HG03025 (cell line): ENCODE measurements around the gene STK36.
"Not testable (repeated sequence)": the region's sequence is repeated elsewhere in the genome, so short reads cannot be mapped to it uniquely, and the experiment has no call there.

ENCODE experiments used
- ATAC-seq: cut with Tn5 transposase; IDR thresholded peaks from one replicate; pipeline ENCODE4 v1.9.1; 2021; ENCODE audit warnings: mild to moderate bottlenecking, moderate library complexity; ENCODE audit not compliant: unreplicated experiment, low FRiP score

STK36 gene

DNA sequence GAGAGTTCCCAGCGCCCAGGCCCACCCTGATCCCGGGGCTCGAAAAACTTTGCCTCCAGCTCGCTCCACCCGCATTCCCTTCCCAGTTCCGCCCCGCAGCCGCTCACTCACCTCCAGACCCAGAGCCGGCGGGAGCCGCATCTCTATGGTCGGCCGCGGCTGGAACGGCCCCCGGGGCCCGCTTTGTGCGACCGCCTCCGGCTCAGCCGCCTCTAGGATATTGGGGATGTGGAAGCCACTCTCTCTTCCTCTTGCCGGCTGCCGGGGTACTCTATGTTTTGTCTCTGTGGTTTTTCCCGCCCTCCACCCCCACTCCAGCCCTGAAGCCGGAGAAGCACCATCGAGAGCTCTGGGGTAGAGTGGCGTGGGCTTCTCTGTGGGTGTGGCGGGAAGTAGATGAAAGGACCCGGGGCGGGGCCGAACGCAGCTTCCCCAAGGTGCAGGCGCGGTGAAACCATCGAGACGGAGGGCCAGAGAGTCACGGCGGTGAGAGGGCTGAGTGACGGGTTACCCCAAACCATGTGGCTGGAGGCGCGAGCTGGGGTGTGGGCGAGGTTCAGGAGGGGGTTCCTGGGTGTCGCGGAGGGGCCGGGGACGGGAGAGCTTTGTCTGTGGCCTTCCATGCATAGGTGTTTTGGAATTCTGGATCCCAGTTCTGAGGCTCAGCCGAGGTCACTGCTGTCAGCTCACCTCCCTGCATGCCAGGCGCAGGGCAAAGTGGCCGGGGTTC lies 12.5 kb upstream of the STK36 start, which contains the start of the genes BCS1L and ZNF142:
TSS of gene BCS1L (plus strand) at position 426 of the 730 bp plus-strand sequence. CDS start 1,305 bp downstream, outside the sequence.
TSS of gene ZNF142 (minus strand) at position 366 of the 730 bp plus-strand sequence. CDS start 3,194 bp downstream, outside the sequence.
- ATAC-seq: peak; percentile 85

GRCh38 chr2:218659988-218660358 lies 11.9 kb upstream of the STK36 start:
- ATAC-seq: no peak

DNA sequence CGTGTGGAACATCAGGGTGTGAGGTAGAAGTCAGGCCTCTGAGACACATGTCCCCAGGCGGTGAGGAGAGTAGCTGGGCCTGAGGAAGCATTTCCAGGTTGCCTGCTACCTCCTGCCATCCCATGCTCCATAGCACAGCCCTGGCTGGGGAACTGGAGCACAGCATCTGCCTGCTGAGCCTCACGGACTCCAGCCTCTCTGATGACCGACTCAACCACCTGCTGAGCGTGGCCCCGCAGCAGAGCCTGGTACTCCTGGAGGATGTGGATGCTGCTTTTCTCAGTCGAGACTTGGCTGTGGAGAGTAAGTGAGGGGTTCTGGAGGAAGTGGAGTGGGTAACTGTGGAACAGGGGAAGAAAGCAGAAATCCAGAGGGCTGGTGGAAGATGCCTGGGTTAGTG lies 9.5 kb upstream of the STK36 start:
- ATAC-seq: no peak

GRCh38 chr2:218662827-218663226 lies 9.1 kb upstream of the STK36 start:
- no peak for ATAC-seq

DNA sequence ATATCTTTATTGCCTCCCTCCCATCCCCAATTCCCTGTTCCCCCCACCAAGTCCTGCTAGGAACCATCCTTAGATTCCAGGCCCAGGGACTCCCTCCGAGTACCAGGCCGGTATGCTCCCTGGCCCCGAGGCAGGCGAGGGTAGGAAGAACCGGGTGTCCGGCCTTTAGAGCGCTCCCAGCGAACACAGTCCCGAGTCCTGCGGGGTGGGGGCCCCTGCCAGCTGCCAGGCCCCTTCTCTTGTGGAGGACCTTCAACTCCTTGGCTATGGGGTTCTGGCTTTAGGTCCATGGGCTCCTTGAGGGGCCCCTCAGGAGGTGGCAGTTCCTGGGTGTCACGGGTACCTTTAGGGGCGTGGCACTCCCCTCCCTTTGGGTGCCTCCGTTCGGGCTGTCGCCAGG lies 8.0 kb upstream of the STK36 start:
- ATAC-seq: no peak

DNA sequence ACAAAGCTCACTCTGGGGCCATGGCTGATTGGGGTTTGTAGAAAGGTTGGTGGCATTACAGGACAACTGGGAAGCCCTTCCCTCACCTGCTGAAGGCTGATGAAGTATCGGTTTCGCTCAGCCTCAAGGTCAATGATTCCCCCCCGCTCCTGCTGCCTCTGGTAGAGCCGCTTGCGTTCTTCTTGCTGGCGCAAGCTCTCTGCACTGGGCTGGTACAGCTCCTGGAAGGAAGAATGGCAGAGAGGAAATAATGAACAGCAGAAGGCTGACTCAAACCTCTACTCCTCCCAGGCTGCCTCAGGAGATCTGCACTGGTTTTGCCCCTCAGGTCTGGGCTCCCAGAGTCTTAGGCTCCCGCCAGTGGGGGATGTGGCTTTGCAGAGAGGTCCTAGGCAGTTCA lies 7.2 kb upstream of the STK36 start:
- no peak for ATAC-seq

DNA sequence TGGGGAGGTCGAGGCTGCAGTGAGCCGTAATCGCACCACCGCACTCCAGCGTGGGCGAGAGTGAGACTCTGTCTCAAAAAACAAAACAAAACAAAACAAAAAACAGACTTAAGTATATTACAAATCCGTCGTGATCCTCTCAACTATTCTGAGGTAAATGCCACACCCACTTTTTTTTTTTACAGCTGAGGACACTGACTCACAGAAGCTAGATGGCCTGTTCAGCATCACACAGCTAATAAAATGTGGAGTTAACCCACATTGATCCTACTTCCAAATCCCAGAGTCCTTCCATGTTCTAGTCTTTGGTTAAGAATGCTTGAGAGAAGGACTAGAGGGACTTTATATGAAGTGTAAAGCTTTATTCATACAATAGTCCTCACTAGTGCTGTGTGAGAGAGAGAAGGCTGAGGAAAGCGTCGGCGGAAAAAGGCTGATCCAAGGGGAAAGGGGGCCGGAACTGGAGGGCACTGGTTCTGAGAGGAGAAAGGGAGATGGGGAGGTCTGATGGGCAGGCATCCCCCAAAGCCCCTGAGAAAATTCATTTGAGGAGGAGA lies 711 bp upstream of the STK36 start:
- no peak for ATAC-seq

DNA sequence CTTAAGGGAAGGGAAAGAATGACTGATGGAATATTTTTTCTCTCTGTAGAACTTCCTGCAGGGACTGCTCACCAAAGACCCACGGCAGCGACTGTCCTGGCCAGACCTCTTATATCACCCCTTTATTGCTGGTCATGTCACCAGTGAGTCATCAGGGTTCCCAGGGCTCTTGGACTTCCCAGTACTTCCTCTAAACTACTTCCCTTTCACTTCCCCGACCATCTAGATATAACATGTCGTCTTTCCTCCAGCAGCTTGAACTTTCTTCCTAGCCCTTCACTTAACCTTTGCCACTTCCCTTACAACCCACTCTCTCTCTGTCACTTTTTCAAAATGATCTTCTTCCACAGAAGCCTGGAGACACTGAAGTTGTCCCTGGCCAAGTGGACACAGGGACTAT lies 7.2 kb downstream of the STK36 start:
- no peak for ATAC-seq

- no peak for ATAC-seq
Observed at GRCh38 chr2:218680061-218680460, 8.2 kb downstream of the STK36 start.

GRCh38 chr2:218687400-218688060 lies 15.6 kb downstream of the STK36 start:
- ATAC-seq: not testable (repeated sequence)

- no peak for ATAC-seq
Observed at GRCh38 chr2:218691234-218691633, 19.3 kb downstream of the STK36 start.

GRCh38 chr2:218694405-218695145 lies 22.7 kb downstream of the STK36 start:
- no peak for ATAC-seq

GRCh38 chr2:218698885-218699284 lies 27.0 kb downstream of the STK36 start:
- no peak for ATAC-seq

DNA sequence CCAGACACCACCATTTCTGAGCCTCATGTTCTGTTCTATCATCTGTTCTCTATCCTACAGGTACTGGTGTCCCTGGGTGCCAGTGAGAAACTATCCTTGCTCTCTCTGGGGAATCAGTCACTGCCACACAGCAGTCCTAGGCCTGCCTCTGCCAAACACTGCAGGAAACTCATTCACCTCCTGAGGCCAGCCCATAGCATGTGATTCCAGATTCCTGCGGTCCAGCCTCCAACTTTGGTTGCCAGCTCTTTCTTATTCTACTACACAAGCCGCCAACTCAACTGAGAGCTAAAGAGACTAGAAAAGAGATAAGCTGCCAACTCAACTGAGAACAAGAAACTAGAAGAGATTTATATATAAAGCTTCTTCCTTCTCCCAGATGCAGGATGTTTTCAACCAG lies 29.9 kb downstream of the STK36 start:
- ATAC-seq: no peak

- no peak for ATAC-seq
Observed at GRCh38 chr2:218703341-218703740, 31.5 kb downstream of the STK36 start.

DNA sequence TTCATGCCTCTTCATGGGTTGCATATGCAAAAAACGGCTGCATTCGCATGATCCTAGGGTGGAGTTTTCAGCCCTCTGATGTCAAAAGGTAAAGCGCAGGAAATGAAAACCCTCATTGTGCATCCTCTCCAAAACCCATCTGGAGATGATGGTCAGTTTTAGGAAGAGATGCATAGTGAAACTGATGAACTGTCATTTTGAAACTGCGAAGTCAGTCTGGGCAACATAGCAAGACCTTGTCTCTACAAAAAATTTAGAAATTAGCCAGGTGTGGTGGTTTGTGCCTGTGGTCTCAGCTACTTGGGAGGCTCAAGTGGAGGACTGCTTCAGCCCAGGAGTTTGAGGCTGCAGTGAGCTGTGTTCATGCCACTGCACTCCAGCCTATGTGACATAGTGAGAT lies 36.2 kb downstream of the STK36 start:
- ATAC-seq: no peak

GRCh38 chr2:218709908-218710307 lies 38.0 kb downstream of the STK36 start:
- ATAC-seq: no peak

GRCh38 chr2:218710334-218710686 lies 38.4 kb downstream of the STK36 start:
- no peak for ATAC-seq

DNA sequence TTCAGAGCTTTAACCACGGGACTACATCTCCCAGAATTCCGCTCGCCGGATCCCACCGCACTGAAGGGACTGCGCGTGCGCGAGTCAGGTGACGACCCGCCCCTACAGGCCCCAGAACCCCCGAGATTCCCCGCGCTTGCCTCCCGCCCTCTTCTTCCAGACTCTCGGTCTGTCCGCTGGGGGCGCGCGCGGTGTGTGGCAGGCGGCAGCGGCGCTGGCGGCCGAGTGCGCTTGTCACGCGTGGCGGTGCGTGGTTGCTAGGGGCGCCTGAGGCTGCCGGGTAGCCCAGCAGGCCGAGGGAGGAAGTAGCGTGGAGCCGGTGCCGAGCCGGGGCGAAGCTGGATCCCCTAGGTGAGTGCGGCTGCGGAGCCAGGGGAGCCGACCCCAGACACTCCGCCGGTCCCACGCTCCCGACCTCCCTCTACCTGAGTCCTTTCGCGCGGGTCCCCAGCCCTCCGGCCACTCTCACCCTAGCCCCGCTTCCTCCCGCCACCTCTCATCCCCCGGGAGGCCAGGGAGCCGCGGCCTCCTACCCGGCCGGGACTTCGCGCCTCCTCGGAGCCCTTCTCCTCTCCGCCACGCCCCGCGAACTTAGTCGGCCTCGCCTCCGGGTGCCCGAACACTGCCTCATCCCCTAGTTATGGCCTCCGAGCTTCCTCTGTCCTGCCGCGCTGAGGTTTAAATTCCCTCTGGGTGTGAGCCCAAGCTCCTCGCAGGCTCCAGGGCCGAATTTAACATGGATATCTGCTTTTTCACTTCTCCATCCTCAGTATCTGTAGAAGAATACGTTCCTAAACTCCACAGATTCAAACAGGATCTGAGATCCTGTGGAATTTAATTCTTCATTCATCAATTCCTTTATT lies 39.0 kb downstream of the STK36 start, which contains the start of gene TTLL4:
TSS of gene TTLL4 (plus strand) at position 149 of the 863 bp plus-strand sequence. CDS start 26,842 bp downstream, outside the sequence.
- ATAC-seq: peak; percentile 95

GRCh38 chr2:218711550-218711929 lies 39.7 kb downstream of the STK36 start:
- no peak for ATAC-seq
